K562 (cell line): Measurements from ENCODE around the gene METTL25B. TPM values are rescaled to one million over a fixed set of nuclear protein-coding genes. Genes with fewer than 3 reads are reported as not detected.
A peak's percentile ranks its signal among the peaks of the same experiment; 100 is the strongest.

ENCODE experiments used
- BRD4 ChIP-seq: fragments of 200-600 bp; sonication (generic); IDR thresholded peaks from 2 replicates; pipeline ENCODE4 v1.6.1; 2017; ENCODE audit warnings: inconsistent platforms
- BRD9 ChIP-seq: fragments of 450-650 bp; IDR thresholded peaks from 2 replicates; pipeline ENCODE4 v1.6.1; 2018; ENCODE audit warnings: low read depth; ENCODE audit not compliant: partially characterized antibody
- CBFA2T2 ChIP-seq: fragments of 450-650 bp; conservative IDR thresholded peaks from 2 replicates; pipeline ENCODE4 v1.6.1; 2017; ENCODE audit warnings: mild to moderate bottlenecking
- CREB1 ChIP-seq, 2 experiments: sonication (generic) in 1 of 2; formaldehyde crosslinking in 1 of 2; IDR thresholded peaks; 2 replicates each; pipeline versions ENCODE4 v1.6.1 to v1.8.0; 2012 to 2022; ENCODE audit warnings: inconsistent platforms in 1 of 2, mild to moderate bottlenecking in 1 of 2, missing genetic modification reagents in 1 of 2, moderate library complexity in 1 of 2
- ESRRA ChIP-seq: fragments of 450-650 bp; IDR thresholded peaks from 2 replicates; pipeline ENCODE4 v1.6.1; 2014; ENCODE audit warnings: low read depth, mild to moderate bottlenecking, moderate library complexity, borderline replicate concordance
- HDAC8 ChIP-seq: fragments of 450-650 bp; IDR thresholded peaks from 2 replicates; pipeline ENCODE4 v1.6.1; 2016; ENCODE audit warnings: mild to moderate bottlenecking, missing genetic modification characterization, moderate library complexity, missing compliant biosample characterization
- MAFK ChIP-seq: IDR thresholded peaks from 2 replicates; pipeline ENCODE4 v1.6.1; 2011; ENCODE audit warnings: low read length, improper control_type of control experiment
- MXI1 ChIP-seq: IDR thresholded peaks from 2 replicates; pipeline ENCODE4 v1.6.1; 2011; ENCODE audit warnings: low read depth, mild to moderate bottlenecking, improper control_type of control experiment, low read length
- NFYB ChIP-seq: IDR thresholded peaks from 2 replicates; pipeline ENCODE4 v1.6.1; 2011; ENCODE audit warnings: mild to moderate bottlenecking, moderate library complexity; ENCODE audit not compliant: insufficient read length; ENCODE audit errors: extremely low read depth
- NONO ChIP-seq, 2 experiments: fragments of 200-400 bp in 1 of 2; fragments of 450-650 bp in 1 of 2; formaldehyde crosslinking in 1 of 2; IDR thresholded peaks; 2 replicates each; pipeline ENCODE4 v1.6.1; 2017; ENCODE audit warnings: low read depth in 2 of 2, mild to moderate bottlenecking in 2 of 2, moderate library complexity in 2 of 2, low read length in 1 of 2
- POLR2A ChIP-seq: fragments of 450-650 bp; conservative IDR thresholded peaks from 2 replicates; pipeline ENCODE4 v1.6.1; 2016
- POLR2AphosphoS5 ChIP-seq: IDR thresholded peaks from 2 replicates; pipeline ENCODE4 v1.6.1; 2011; ENCODE audit warnings: mild to moderate bottlenecking, low read depth, low read length, moderate library complexity; ENCODE audit not compliant: control insufficient read depth, insufficient read depth
- PRPF4 ChIP-seq: fragments of 200-400 bp; formaldehyde crosslinking; IDR thresholded peaks from one replicate; pipeline ENCODE4 v1.6.1; 2017; ENCODE audit warnings: low read length, low read depth, mild to moderate bottlenecking; ENCODE audit not compliant: insufficient read depth, poor library complexity, severe bottlenecking
- SIN3B ChIP-seq: fragments of 450-650 bp; IDR thresholded peaks from 2 replicates; pipeline ENCODE4 v1.6.1; 2017; ENCODE audit warnings: low read depth, mild to moderate bottlenecking, moderate library complexity
- TEAD4 ChIP-seq, 2 experiments: sonication (generic) in 1 of 2; formaldehyde crosslinking in 1 of 2; IDR thresholded peaks; 2 replicates each; pipeline versions ENCODE4 v1.6.1 to v1.8.0; 2012 to 2022; ENCODE audit warnings: borderline replicate concordance in 1 of 2, inconsistent platforms in 1 of 2, low read length in 1 of 2, mild to moderate bottlenecking in 1 of 2, missing genetic modification reagents in 1 of 2
- ZNF239 ChIP-seq: fragments of 250-450 bp; sonication (Bioruptor Pico); IDR thresholded peaks from 2 replicates; pipeline ENCODE4 v1.4.0; 2020; ENCODE audit warnings: mild to moderate bottlenecking
- ZNF436 ChIP-seq: fragments of 250-450, 450-650 bp; sonication (Bioruptor Pico); formaldehyde crosslinking; IDR thresholded peaks from 2 replicates; pipeline ENCODE4 v1.7.0; 2020; ENCODE audit warnings: mild to moderate bottlenecking
- ZNF668 ChIP-seq: fragments of 250-450 bp; sonication (Bioruptor Pico); IDR thresholded peaks from 2 replicates; pipeline ENCODE4 v1.8.0; 2022; ENCODE audit warnings: mild to moderate bottlenecking, inconsistent platforms
- polyA plus RNA-seq, 8 experiments: library from polyadenylated mRNA; depleted of rRNA in 4 of 8; stranded (reverse) in 5 of 8; unstranded in 3 of 8; fragments of >200 nt; fragmentation: Nextera tagmentation in 2 of 8; fragmentation: Illumina TruSeq in 1 of 8; extraction: Ambion mirVana in 2 of 8; extraction: Trizol in 1 of 8; gene quantifications; 2 replicates each; pipeline versions ENCODE4 v1.2.1 to v1.2.3, GENCODE V29; 2011 to 2014; ENCODE audit warnings: inconsistent platforms in 1 of 8, missing spikeins in 1 of 8
- total RNA-seq, 7 experiments: library from RNA; depleted of rRNA in 6 of 7; stranded (reverse); fragments of >200 nt in 6 of 7; fragmentation: Illumina TruSeq in 2 of 7; extraction: Trizol in 2 of 7; gene quantifications; 2 replicates each; pipeline versions ENCODE4 v1.2.1 to v1.2.3, GENCODE V29; 2011 to 2021; ENCODE audit warnings: low replicate concordance in 1 of 7
- TF ChIP-seq, protein P1 (sequence below): fragments of 250-450 bp; sonication (Bioruptor Pico); IDR thresholded peaks from 2 replicates; pipeline ENCODE4 v1.6.1; 2021; ENCODE audit warnings: mild to moderate bottlenecking
- TF ChIP-seq, protein P2 (sequence below): fragments of 450-650 bp; IDR thresholded peaks from 2 replicates; pipeline ENCODE4 v1.7.1; 2018; ENCODE audit warnings: mild to moderate bottlenecking, low read depth; ENCODE audit not compliant: partially characterized antibody
- TF ChIP-seq, protein P3 (sequence below): fragments of 250-450 bp; sonication (Bioruptor Pico); IDR thresholded peaks from 2 replicates; pipeline ENCODE4 v1.8.0; 2022; ENCODE audit warnings: inconsistent platforms, mild to moderate bottlenecking, moderate library complexity, borderline replicate concordance
- TF ChIP-seq, protein P4 (sequence below): fragments of 450-650 bp; IDR thresholded peaks from 2 replicates; pipeline ENCODE4 v1.6.1; 2017; ENCODE audit warnings: mild to moderate bottlenecking, moderate library complexity

The METTL25B gene
- total and polyA plus RNA-seq, 9 of the 15 experiments (the other 6 are each of a cell fraction or from before 2014, with no cell fraction given), result 7.7 to 48.3 (median 33.1) TPM

DNA sequence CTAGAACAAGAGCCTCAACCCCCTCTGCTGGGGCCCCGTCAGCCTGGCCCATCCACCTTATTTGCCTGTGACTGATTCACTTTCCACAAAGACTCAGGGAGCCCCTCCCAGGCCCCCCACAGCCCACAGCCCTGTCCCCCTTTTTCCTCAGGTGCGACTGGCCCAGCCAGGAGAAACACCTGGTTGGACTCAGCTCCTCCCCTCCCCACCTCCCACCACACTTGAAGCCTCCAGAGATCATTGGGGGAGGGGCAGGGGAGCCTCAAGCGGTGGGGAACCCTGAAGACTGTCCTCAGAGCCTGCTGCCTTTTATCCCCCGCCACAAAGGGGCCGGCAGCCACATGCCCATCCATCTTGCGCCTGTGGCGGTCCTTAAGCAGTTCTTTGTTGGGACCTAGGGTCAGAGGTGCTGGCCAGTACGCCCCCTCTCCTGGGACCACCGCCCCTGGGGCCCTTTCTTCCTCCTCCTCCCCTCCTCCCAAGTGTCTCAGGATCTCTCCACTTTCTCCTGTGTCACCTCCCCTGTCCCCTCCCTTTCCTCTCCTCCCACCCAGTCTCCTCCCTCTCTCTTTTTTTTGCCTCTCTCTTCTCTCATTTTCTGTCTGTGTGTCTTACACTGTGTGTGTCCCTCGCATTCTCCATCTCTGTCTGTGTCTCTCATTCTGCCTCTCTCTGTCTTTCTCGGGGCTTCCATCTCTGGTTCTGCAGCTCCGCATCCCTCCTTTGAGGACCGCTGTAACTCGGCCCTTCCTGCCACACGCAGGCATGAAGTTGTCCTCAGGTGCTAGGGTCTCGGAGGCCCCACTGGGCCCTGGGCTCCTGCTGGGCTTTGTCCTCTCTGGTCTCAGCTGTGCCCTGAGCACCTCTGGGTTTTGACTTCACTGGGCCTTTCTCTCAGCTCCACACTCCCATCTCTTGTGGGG is 35.1 kb upstream of the METTL25B start (continued):
- no peak for TF ChIP-seq MXI1
- TF ChIP-seq CBFA2T2, result no peak
- no peak for TF ChIP-seq NONO (IDR thresholded peaks at IDR 0.05; ENCODE audit: low read depth in 2 of 2, low read length in 1 of 2)
- no peak for TF ChIP-seq HDAC8 (tag)
- TF ChIP-seq, protein P1, sequence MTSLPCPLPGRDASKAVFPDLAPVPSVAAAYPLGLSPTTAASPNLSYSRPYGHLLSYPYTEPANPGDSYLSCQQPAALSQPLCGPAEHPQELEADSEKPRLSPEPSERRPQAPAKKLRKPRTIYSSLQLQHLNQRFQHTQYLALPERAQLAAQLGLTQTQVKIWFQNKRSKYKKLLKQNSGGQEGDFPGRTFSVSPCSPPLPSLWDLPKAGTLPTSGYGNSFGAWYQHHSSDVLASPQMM (CRISPR knock-in tag), result no peak
- no peak for TF ChIP-seq CREB1 (IDR thresholded peaks at IDR 0.05)
- no peak for TF ChIP-seq CREB1 (CRISPR knock-in tag; IDR thresholded peaks at IDR 0.05)
- TF ChIP-seq POLR2AphosphoS5, result no peak
- no peak for TF ChIP-seq BRD4
- TF ChIP-seq SIN3B, result no peak
- TF ChIP-seq ZNF436 (CRISPR knock-in tag), result no peak
- no peak for TF ChIP-seq TEAD4 (IDR thresholded peaks at IDR 0.05; ENCODE audit: low read length)
- no peak for TF ChIP-seq TEAD4 (CRISPR knock-in tag; IDR thresholded peaks at IDR 0.05; ENCODE audit: borderline replicate concordance)
- TF ChIP-seq, protein P2, sequence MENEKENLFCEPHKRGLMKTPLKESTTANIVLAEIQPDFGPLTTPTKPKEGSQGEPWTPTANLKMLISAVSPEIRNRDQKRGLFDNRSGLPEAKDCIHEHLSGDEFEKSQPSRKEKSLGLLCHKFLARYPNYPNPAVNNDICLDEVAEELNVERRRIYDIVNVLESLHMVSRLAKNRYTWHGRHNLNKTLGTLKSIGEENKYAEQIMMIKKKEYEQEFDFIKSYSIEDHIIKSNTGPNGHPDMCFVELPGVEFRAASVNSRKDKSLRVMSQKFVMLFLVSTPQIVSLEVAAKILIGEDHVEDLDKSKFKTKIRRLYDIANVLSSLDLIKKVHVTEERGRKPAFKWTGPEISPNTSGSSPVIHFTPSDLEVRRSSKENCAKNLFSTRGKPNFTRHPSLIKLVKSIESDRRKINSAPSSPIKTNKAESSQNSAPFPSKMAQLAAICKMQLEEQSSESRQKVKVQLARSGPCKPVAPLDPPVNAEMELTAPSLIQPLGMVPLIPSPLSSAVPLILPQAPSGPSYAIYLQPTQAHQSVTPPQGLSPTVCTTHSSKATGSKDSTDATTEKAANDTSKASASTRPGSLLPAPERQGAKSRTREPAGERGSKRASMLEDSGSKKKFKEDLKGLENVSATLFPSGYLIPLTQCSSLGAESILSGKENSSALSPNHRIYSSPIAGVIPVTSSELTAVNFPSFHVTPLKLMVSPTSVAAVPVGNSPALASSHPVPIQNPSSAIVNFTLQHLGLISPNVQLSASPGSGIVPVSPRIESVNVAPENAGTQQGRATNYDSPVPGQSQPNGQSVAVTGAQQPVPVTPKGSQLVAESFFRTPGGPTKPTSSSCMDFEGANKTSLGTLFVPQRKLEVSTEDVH, result no peak
- TF ChIP-seq ESRRA, result no peak
- TF ChIP-seq, protein P3, sequence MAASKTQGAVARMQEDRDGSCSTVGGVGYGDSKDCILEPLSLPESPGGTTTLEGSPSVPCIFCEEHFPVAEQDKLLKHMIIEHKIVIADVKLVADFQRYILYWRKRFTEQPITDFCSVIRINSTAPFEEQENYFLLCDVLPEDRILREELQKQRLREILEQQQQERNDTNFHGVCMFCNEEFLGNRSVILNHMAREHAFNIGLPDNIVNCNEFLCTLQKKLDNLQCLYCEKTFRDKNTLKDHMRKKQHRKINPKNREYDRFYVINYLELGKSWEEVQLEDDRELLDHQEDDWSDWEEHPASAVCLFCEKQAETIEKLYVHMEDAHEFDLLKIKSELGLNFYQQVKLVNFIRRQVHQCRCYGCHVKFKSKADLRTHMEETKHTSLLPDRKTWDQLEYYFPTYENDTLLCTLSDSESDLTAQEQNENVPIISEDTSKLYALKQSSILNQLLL (CRISPR knock-in tag), result no peak
- peak; percentile 80 for TF ChIP-seq POLR2A
- peak; percentile 77 for TF ChIP-seq BRD9
- TF ChIP-seq, protein P4, sequence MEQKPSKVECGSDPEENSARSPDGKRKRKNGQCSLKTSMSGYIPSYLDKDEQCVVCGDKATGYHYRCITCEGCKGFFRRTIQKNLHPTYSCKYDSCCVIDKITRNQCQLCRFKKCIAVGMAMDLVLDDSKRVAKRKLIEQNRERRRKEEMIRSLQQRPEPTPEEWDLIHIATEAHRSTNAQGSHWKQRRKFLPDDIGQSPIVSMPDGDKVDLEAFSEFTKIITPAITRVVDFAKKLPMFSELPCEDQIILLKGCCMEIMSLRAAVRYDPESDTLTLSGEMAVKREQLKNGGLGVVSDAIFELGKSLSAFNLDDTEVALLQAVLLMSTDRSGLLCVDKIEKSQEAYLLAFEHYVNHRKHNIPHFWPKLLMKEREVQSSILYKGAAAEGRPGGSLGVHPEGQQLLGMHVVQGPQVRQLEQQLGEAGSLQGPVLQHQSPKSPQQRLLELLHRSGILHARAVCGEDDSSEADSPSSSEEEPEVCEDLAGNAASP, result no peak
- no peak for TF ChIP-seq NFYB
- no peak for TF ChIP-seq ZNF668 (CRISPR knock-in tag)
- no peak for TF ChIP-seq ZNF239 (CRISPR knock-in tag)
- TF ChIP-seq PRPF4, result no peak
- TF ChIP-seq MAFK, result no peak
